WTC11 (cell line): ENCODE data around the gene AHRR. TPM values are rescaled to one million over a fixed set of nuclear protein-coding genes. Genes with fewer than 3 reads are reported as not detected.

ENCODE experiments used
- ATAC-seq: fragments of 200-7000 bp; cut with Tn5 transposase; 2 replicates; pipeline ENCODE4 v1.10.0; 2021; ENCODE audit warnings: mild to moderate bottlenecking, moderate library complexity
- CTCF ChIA-PET: fragments of 300-600 bp; sonication (Branson Sonifier 250); formaldehyde crosslinking; loops from one replicate; lab custom pipeline; 2021; ENCODE audit warnings: antibody characterized with exemption; lab: Charles Lee
- POLR2A ChIA-PET: fragments of 350-600 bp; sonication (Branson Sonifier 250); formaldehyde crosslinking; loops from one replicate; lab custom pipeline; 2021; ENCODE audit warnings: antibody characterized with exemption; lab: Charles Lee
- DNase-seq: peaks from one replicate; pipeline ENCODE4 v3.0.0; 2021; ENCODE audit warnings: low spot score
- H3K27ac Mint-ChIP-seq: 2 replicates; pipeline ENCODE4 v1.8.0; 2021; ENCODE audit warnings: mixed read lengths
- H3K27me3 Mint-ChIP-seq: 2 replicates; pipeline ENCODE4 v1.8.0; 2021; ENCODE audit warnings: low read depth, mild to moderate bottlenecking, moderate library complexity, mixed read lengths
- H3K36me3 Mint-ChIP-seq: 2 replicates; pipeline ENCODE4 v1.8.0; 2021; ENCODE audit warnings: mixed read lengths
- H3K4me1 Mint-ChIP-seq: 2 replicates; pipeline ENCODE4 v1.8.0; 2022; ENCODE audit warnings: mixed read lengths
- H3K4me3 Mint-ChIP-seq: 2 replicates; pipeline ENCODE4 v1.8.0; 2021; ENCODE audit warnings: mild to moderate bottlenecking, moderate library complexity, mixed read lengths
- H3K9me3 Mint-ChIP-seq: 2 replicates; pipeline ENCODE4 v1.8.0; 2021; ENCODE audit warnings: mixed read lengths
- CREB1 ChIP-seq: sonication (generic); formaldehyde crosslinking; IDR thresholded peaks from 2 replicates; pipeline ENCODE4 v1.8.0; 2023; ENCODE audit warnings: mild to moderate bottlenecking, missing genetic modification reagents
- ELF4 ChIP-seq: sonication (generic); formaldehyde crosslinking; IDR thresholded peaks from 2 replicates; pipeline ENCODE4 v1.8.1; 2022; ENCODE audit warnings: low read depth, mild to moderate bottlenecking, moderate library complexity, missing genetic modification reagents
- ETV6 ChIP-seq: sonication (generic); formaldehyde crosslinking; IDR thresholded peaks from 2 replicates; pipeline ENCODE4 v1.8.1; 2022; ENCODE audit warnings: mild to moderate bottlenecking, missing genetic modification reagents
- JAZF1 ChIP-seq: fragments of 250-450 bp; sonication (Bioruptor Pico); IDR thresholded peaks from 2 replicates; pipeline ENCODE4 v1.9.0; 2021; ENCODE audit warnings: moderate library complexity, mild to moderate bottlenecking, inconsistent platforms
- KAT7 ChIP-seq: sonication (generic); formaldehyde crosslinking; IDR thresholded peaks from 2 replicates; pipeline ENCODE4 v1.8.1; 2023; ENCODE audit warnings: missing genetic modification reagents, mild to moderate bottlenecking, borderline replicate concordance
- MXD4 ChIP-seq: fragments of 250-450 bp; sonication (Bioruptor Pico); IDR thresholded peaks from 2 replicates; pipeline ENCODE4 v1.8.0; 2021; ENCODE audit warnings: mild to moderate bottlenecking, moderate library complexity, borderline replicate concordance
- NFATC4 ChIP-seq: fragments of 250-450 bp; sonication (Bioruptor Pico); IDR thresholded peaks from 2 replicates; pipeline ENCODE4 v1.9.0; 2021; ENCODE audit warnings: mild to moderate bottlenecking
- NFYB ChIP-seq: sonication (generic); formaldehyde crosslinking; conservative IDR thresholded peaks from 2 replicates; pipeline ENCODE4 v1.8.0; 2022; ENCODE audit warnings: low read depth, missing genetic modification reagents
- NR3C1 ChIP-seq: sonication (generic); formaldehyde crosslinking; conservative IDR thresholded peaks from 2 replicates; pipeline ENCODE4 v1.8.1; 2023; ENCODE audit warnings: low read depth, mild to moderate bottlenecking, missing genetic modification reagents
- SP1 ChIP-seq: sonication (generic); formaldehyde crosslinking; conservative IDR thresholded peaks from 2 replicates; pipeline ENCODE4 v1.8.1; 2022; ENCODE audit warnings: missing genetic modification reagents
- TP53 ChIP-seq: sonication (generic); formaldehyde crosslinking; IDR thresholded peaks from 2 replicates; pipeline ENCODE4 v1.8.1; 2023; ENCODE audit warnings: mild to moderate bottlenecking, missing genetic modification reagents
- ZNF396 ChIP-seq: fragments of 250-450 bp; sonication (Bioruptor Pico); IDR thresholded peaks from 2 replicates; pipeline ENCODE4 v1.8.0; 2021; ENCODE audit warnings: mild to moderate bottlenecking, moderate library complexity, borderline replicate concordance
- ZNF416 ChIP-seq: fragments of 250-450 bp; sonication (Bioruptor Pico); IDR thresholded peaks from 2 replicates; pipeline ENCODE4 v1.9.0; 2021; ENCODE audit warnings: mild to moderate bottlenecking, inconsistent platforms
- ZSCAN18 ChIP-seq: fragments of 250-450 bp; sonication (Bioruptor Pico); IDR thresholded peaks from 2 replicates; pipeline ENCODE4 v2.1.2; 2022; ENCODE audit warnings: mild to moderate bottlenecking, moderate library complexity
- total RNA-seq: library from RNA; stranded (reverse); gene quantifications from 3 replicates; pipeline ENCODE4 v1.2.3, GENCODE V29; 2021
- TF ChIP-seq, protein P1 (sequence below): sonication (generic); formaldehyde crosslinking; IDR thresholded peaks from 2 replicates; pipeline ENCODE4 v1.8.1; 2023; ENCODE audit warnings: mild to moderate bottlenecking, missing genetic modification reagents, borderline replicate concordance
- TF ChIP-seq, protein P2 (sequence below): sonication (generic); formaldehyde crosslinking; IDR thresholded peaks from 2 replicates; pipeline ENCODE4 v1.8.1; 2022; ENCODE audit warnings: low read depth, mild to moderate bottlenecking, moderate library complexity, missing genetic modification reagents, borderline replicate concordance
- TF ChIP-seq, protein P3 (sequence below): fragments of 250-450 bp; sonication (Bioruptor Pico); IDR thresholded peaks from 2 replicates; pipeline ENCODE4 v1.9.0; 2021; ENCODE audit warnings: mild to moderate bottlenecking, borderline replicate concordance

The AHRR gene
- total RNA-seq, 1 experiment from 2014 or later, result 4.5 TPM

- ATAC-seq, result no peak
- Mint-ChIP-seq H3K9me3 (peaks cover 7% of the 10 kb centered on the region), H3K27ac (0 out of 2 replicates have a peak overlapping the region, but pooled peaks have one; percentile 52), H3K4me1 (peaks cover 2% of the 10 kb centered on the region; the same call in 1 of the 2 replicates), H3K36me3 (no peaks in the 10 kb centered on the region), H3K4me3 (no peak overlapping the region), H3K27me3 (peaks cover 13% of the 10 kb centered on the region)
- ChIA-PET POLR2A (no interaction called here), CTCF (interaction anchor here (1.2 to 1.8 kb wide), 3 partner anchors 37 to 69 kb away, joined by 3 to 7 read pairs (median 7); no protein-coding TSS in a partner anchor)
- TF ChIP-seq, protein P1, sequence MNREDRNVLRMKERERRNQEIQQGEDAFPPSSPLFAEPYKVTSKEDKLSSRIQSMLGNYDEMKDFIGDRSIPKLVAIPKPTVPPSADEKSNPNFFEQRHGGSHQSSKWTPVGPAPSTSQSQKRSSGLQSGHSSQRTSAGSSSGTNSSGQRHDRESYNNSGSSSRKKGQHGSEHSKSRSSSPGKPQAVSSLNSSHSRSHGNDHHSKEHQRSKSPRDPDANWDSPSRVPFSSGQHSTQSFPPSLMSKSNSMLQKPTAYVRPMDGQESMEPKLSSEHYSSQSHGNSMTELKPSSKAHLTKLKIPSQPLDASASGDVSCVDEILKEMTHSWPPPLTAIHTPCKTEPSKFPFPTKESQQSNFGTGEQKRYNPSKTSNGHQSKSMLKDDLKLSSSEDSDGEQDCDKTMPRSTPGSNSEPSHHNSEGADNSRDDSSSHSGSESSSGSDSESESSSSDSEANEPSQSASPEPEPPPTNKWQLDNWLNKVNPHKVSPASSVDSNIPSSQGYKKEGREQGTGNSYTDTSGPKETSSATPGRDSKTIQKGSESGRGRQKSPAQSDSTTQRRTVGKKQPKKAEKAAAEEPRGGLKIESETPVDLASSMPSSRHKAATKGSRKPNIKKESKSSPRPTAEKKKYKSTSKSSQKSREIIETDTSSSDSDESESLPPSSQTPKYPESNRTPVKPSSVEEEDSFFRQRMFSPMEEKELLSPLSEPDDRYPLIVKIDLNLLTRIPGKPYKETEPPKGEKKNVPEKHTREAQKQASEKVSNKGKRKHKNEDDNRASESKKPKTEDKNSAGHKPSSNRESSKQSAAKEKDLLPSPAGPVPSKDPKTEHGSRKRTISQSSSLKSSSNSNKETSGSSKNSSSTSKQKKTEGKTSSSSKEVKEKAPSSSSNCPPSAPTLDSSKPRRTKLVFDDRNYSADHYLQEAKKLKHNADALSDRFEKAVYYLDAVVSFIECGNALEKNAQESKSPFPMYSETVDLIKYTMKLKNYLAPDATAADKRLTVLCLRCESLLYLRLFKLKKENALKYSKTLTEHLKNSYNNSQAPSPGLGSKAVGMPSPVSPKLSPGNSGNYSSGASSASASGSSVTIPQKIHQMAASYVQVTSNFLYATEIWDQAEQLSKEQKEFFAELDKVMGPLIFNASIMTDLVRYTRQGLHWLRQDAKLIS (CRISPR knock-in tag), result no peak
- TF ChIP-seq, protein P2, sequence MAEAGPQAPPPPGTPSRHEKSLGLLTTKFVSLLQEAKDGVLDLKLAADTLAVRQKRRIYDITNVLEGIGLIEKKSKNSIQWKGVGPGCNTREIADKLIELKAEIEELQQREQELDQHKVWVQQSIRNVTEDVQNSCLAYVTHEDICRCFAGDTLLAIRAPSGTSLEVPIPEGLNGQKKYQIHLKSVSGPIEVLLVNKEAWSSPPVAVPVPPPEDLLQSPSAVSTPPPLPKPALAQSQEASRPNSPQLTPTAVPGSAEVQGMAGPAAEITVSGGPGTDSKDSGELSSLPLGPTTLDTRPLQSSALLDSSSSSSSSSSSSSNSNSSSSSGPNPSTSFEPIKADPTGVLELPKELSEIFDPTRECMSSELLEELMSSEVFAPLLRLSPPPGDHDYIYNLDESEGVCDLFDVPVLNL (CRISPR knock-in tag), result no peak
- TF ChIP-seq MXD4 (CRISPR knock-in tag) (no peak), ZNF396 (CRISPR knock-in tag) (no peak), ZSCAN18 (no peak), TP53 (CRISPR knock-in tag) (no peak), NR3C1 (CRISPR knock-in tag) (no peak), NFYB (CRISPR knock-in tag) (no peak), JAZF1 (no peak), CREB1 (CRISPR knock-in tag) (no peak), ZNF416 (no peak), ELF4 (CRISPR knock-in tag) (no peak), SP1 (CRISPR knock-in tag) (no peak), ETV6 (CRISPR knock-in tag) (no peak), KAT7 (CRISPR knock-in tag) (no peak), NFATC4 (no peak)
- TF ChIP-seq, protein P3, sequence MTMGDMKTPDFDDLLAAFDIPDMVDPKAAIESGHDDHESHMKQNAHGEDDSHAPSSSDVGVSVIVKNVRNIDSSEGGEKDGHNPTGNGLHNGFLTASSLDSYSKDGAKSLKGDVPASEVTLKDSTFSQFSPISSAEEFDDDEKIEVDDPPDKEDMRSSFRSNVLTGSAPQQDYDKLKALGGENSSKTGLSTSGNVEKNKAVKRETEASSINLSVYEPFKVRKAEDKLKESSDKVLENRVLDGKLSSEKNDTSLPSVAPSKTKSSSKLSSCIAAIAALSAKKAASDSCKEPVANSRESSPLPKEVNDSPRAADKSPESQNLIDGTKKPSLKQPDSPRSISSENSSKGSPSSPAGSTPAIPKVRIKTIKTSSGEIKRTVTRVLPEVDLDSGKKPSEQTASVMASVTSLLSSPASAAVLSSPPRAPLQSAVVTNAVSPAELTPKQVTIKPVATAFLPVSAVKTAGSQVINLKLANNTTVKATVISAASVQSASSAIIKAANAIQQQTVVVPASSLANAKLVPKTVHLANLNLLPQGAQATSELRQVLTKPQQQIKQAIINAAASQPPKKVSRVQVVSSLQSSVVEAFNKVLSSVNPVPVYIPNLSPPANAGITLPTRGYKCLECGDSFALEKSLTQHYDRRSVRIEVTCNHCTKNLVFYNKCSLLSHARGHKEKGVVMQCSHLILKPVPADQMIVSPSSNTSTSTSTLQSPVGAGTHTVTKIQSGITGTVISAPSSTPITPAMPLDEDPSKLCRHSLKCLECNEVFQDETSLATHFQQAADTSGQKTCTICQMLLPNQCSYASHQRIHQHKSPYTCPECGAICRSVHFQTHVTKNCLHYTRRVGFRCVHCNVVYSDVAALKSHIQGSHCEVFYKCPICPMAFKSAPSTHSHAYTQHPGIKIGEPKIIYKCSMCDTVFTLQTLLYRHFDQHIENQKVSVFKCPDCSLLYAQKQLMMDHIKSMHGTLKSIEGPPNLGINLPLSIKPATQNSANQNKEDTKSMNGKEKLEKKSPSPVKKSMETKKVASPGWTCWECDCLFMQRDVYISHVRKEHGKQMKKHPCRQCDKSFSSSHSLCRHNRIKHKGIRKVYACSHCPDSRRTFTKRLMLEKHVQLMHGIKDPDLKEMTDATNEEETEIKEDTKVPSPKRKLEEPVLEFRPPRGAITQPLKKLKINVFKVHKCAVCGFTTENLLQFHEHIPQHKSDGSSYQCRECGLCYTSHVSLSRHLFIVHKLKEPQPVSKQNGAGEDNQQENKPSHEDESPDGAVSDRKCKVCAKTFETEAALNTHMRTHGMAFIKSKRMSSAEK (CRISPR knock-in tag), result no peak
- DNase-seq, result peak; percentile 9
These were observed 55.9 kb downstream of the AHRR start for GRCh38 chr5:377326-377981.
